Esophagus squamous epithelium (tissue), 4 donors: ENCODE results near the gene LACC1.

Experiments used
- CTCF ChIP-seq, 6 experiments: fragments of 450-650 bp in 4 of 6; fragments of 200-600 bp in 2 of 6; sonication (generic) in 2 of 6; IDR thresholded peaks; one replicate each; pipeline ENCODE4 v1.5.1; 2016 to 2019; ENCODE audit warnings: antibody characterized with exemption in 6 of 6, mild to moderate bottlenecking in 4 of 6, moderate library complexity in 4 of 6
- POLR2A ChIP-seq, 4 donors: fragments of 450-650 bp; IDR thresholded peaks; one replicate each; pipeline ENCODE4 v1.6.1; 2017; ENCODE audit warnings: antibody characterized with exemption in 4 of 4, mild to moderate bottlenecking in 4 of 4, moderate library complexity in 3 of 4

GRCh38 chr13:43830497-43830881 lies 49.2 kb upstream of the LACC1 start:
- TF ChIP-seq CTCF (IDR thresholded peaks at IDR 0.05) (no peak), POLR2A (IDR thresholded peaks at IDR 0.05) (no peak)
